ENCODE data around the gene HNRNPH3.
"Not testable (repeated sequence)": the region's sequence is repeated elsewhere in the genome, so short reads cannot be mapped to it uniquely, and the experiment has no call there.

HNRNPH3 gene

GRCh38 chr10:68303849-68304412 lies 27.9 kb upstream of the HNRNPH3 start:
- Histone ChIP-seq H4K20me1 (ENCODE audit: control insufficient read depth, insufficient read depth, low read depth, low read length) (no peaks in the 10 kb centered on the region), H3K4me2 (ENCODE audit: low read length) (no peak overlapping the region), H3K4me3 (ENCODE audit: low read length) (no peak overlapping the region), H3K79me2 (ENCODE audit: control insufficient read depth, low read length) (no peaks in the 10 kb centered on the region), H3K36me3 (ENCODE audit: control insufficient read depth, low read length) (no peaks in the 10 kb centered on the region), H3K4me1 (ENCODE audit: control insufficient read depth, low read length) (peaks cover 34% of the 10 kb centered on the region), H3K9me3 (ENCODE audit: control insufficient read depth, insufficient read depth, low read length) (no peaks in the 10 kb centered on the region), H3K9me2 (replicated peaks; ENCODE audit: control insufficient read depth, low read length) (no peaks in the 10 kb centered on the region), H3K27ac (ENCODE audit: low read depth, low read length) (no peak overlapping the region), H3F3A (ENCODE audit: control insufficient read depth, insufficient read depth) (peaks cover 13% of the 10 kb centered on the region), H3K27me3 (ENCODE audit: control insufficient read depth, low read length) (no peaks in the 10 kb centered on the region)
- no peak for TF ChIP-seq CTCF (IDR thresholded peaks at IDR 0.05; ENCODE audit: low read depth, low read length, poor library complexity, severe bottlenecking)
- TF ChIP-seq EZH2phosphoT487 (IDR thresholded peaks at IDR 0.05; ENCODE audit: borderline replicate concordance, low read length) = no peak

GRCh38 chr10:68305854-68306253 lies 26.0 kb upstream of the HNRNPH3 start:
- Histone ChIP-seq H3K79me2 (ENCODE audit: control insufficient read depth, low read length) (no peaks in the 10 kb centered on the region), H3K4me1 (ENCODE audit: control insufficient read depth, low read length) (peaks cover 18% of the 10 kb centered on the region), H3K9me2 (replicated peaks; ENCODE audit: control insufficient read depth, low read length) (no peaks in the 10 kb centered on the region), H3K4me2 (ENCODE audit: low read length) (no peak overlapping the region), H3K27ac (ENCODE audit: low read depth, low read length) (no peak overlapping the region), H3K9me3 (ENCODE audit: control insufficient read depth, insufficient read depth, low read length) (no peaks in the 10 kb centered on the region), H4K20me1 (ENCODE audit: control insufficient read depth, insufficient read depth, low read depth, low read length) (no peaks in the 10 kb centered on the region), H3K36me3 (ENCODE audit: control insufficient read depth, low read length) (no peaks in the 10 kb centered on the region), H3F3A (ENCODE audit: control insufficient read depth, insufficient read depth) (peaks cover 6% of the 10 kb centered on the region), H3K27me3 (ENCODE audit: control insufficient read depth, low read length) (no peaks in the 10 kb centered on the region), H3K4me3 (ENCODE audit: low read length) (no peak overlapping the region)
- TF ChIP-seq CTCF (IDR thresholded peaks at IDR 0.05; ENCODE audit: low read depth, low read length, poor library complexity, severe bottlenecking) (no peak), EZH2phosphoT487 (IDR thresholded peaks at IDR 0.05; ENCODE audit: borderline replicate concordance, low read length) (no peak)

GRCh38 chr10:68310531-68310930 lies 21.3 kb upstream of the HNRNPH3 start:
- Histone ChIP-seq H3K4me2 (ENCODE audit: low read length) (no peak overlapping the region), H3K4me1 (ENCODE audit: control insufficient read depth, low read length) (peaks cover 10% of the 10 kb centered on the region), H3K27me3 (ENCODE audit: control insufficient read depth, low read length) (no peaks in the 10 kb centered on the region), H3K79me2 (ENCODE audit: control insufficient read depth, low read length) (no peaks in the 10 kb centered on the region), H3K9me3 (ENCODE audit: control insufficient read depth, insufficient read depth, low read length) (no peaks in the 10 kb centered on the region), H3F3A (ENCODE audit: control insufficient read depth, insufficient read depth) (no peaks in the 10 kb centered on the region), H3K4me3 (ENCODE audit: low read length) (no peak overlapping the region), H4K20me1 (ENCODE audit: control insufficient read depth, insufficient read depth, low read depth, low read length) (no peaks in the 10 kb centered on the region), H3K27ac (ENCODE audit: low read depth, low read length) (no peak overlapping the region), H3K36me3 (ENCODE audit: control insufficient read depth, low read length) (no peaks in the 10 kb centered on the region), H3K9me2 (replicated peaks; ENCODE audit: control insufficient read depth, low read length) (no peaks in the 10 kb centered on the region)
- TF ChIP-seq EZH2phosphoT487 (IDR thresholded peaks at IDR 0.05; ENCODE audit: borderline replicate concordance, low read length) (no peak), CTCF (IDR thresholded peaks at IDR 0.05; ENCODE audit: low read depth, low read length, poor library complexity, severe bottlenecking) (no peak)

GRCh38 chr10:68314930-68315329 lies 16.9 kb upstream of the HNRNPH3 start:
- H4K20me1 ChIP-seq (ENCODE audit: control insufficient read depth, insufficient read depth, low read depth, low read length); H3K9me3 ChIP-seq (ENCODE audit: control insufficient read depth, insufficient read depth, low read length); H3K27me3 ChIP-seq (ENCODE audit: control insufficient read depth, low read length); H3K36me3 ChIP-seq (ENCODE audit: control insufficient read depth, low read length); H3F3A ChIP-seq (ENCODE audit: control insufficient read depth, insufficient read depth); H3K4me3 ChIP-seq (ENCODE audit: low read length); H3K79me2 ChIP-seq (ENCODE audit: control insufficient read depth, low read length); H3K27ac ChIP-seq (ENCODE audit: low read depth, low read length); H3K9me2 ChIP-seq (replicated peaks; ENCODE audit: control insufficient read depth, low read length); H3K4me2 ChIP-seq (ENCODE audit: low read length): not testable (repeated sequence)
- H3K4me1 ChIP-seq (ENCODE audit: control insufficient read depth, low read length) = peaks cover 10% of the 10 kb centered on the region
